ENCODE results near the gene WNT10A.

- TF ChIP-seq POLR2A (IDR thresholded peaks at IDR 0.05), result no peak
- TF ChIP-seq CTCF (IDR thresholded peaks at IDR 0.05), result no peak
- TF ChIP-seq EP300 (IDR thresholded peaks at IDR 0.05), result no peak
Measured at GRCh38 chr2:218925434-218925833, 44.8 kb downstream of the WNT10A start.

Data from tibial nerve (tissue), 4 donors.